Transverse colon (tissue), 4 donors: ENCODE results near the gene CNTN5. TPM values are rescaled to one million over a fixed set of nuclear protein-coding genes. Genes with fewer than 3 reads are reported as not detected.

Source experiments
- DNase-seq: peaks from one replicate; pipeline ENCODE4 v3.0.0-alpha.2; 2019
- H3K27ac ChIP-seq, 4 donors: fragments of 200-600 bp; sonication (generic); 2 replicates each; pipeline ENCODE4 v1.5.1; 2016 to 2018; ENCODE audit warnings: inconsistent platforms in 4 of 4
- H3K27me3 ChIP-seq: fragments of 200-600 bp; sonication (generic); 2 replicates; pipeline ENCODE4 v1.5.1; 2017; ENCODE audit warnings: inconsistent platforms
- H3K36me3 ChIP-seq, 4 donors: fragments of 200-600 bp; sonication (generic); 2 replicates each; pipeline ENCODE4 v1.5.1; 2017 to 2019; ENCODE audit warnings: inconsistent platforms in 4 of 4
- H3K4me1 ChIP-seq, 4 donors: fragments of 200-600 bp; sonication (generic); 2 replicates each; pipeline ENCODE4 v1.5.1; 2017 to 2020; ENCODE audit warnings: inconsistent platforms in 4 of 4
- H3K4me3 ChIP-seq, 4 donors: fragments of 200-600 bp; sonication (generic); 1 replicate in 1 of 4; 2 replicates in 3 of 4; pipeline versions ENCODE4 v1.5.1 to v1.6.1; 2017 to 2019; ENCODE audit warnings: inconsistent platforms in 4 of 4
- H3K9me3 ChIP-seq, 2 donors: fragments of 200-600 bp; sonication (generic); 2 replicates each; pipeline ENCODE4 v1.5.1; 2017 to 2019; ENCODE audit warnings: inconsistent platforms in 2 of 2
- CTCF ChIP-seq, 5 experiments: fragments of 200-600 bp in 3 of 5; fragments of 450-650 bp in 2 of 5; sonication (generic) in 3 of 5; IDR thresholded peaks; 1 replicate in 2 of 5; 2 replicates in 3 of 5; pipeline ENCODE4 v1.5.1; 2016 to 2017; ENCODE audit warnings: antibody characterized with exemption in 5 of 5, inconsistent platforms in 3 of 5, mild to moderate bottlenecking in 2 of 5, moderate library complexity in 1 of 5
- EP300 ChIP-seq: sonication (generic); formaldehyde crosslinking; IDR thresholded peaks from one replicate; pipeline ENCODE4 v1.6.1; 2017; ENCODE audit warnings: antibody characterized with exemption, low read depth
- POLR2A ChIP-seq: fragments of 450-650 bp; IDR thresholded peaks from one replicate; pipeline ENCODE4 v1.6.1; 2016; ENCODE audit warnings: antibody characterized with exemption, mild to moderate bottlenecking, moderate library complexity
- POLR2AphosphoS5 ChIP-seq, 3 donors: sonication (generic); formaldehyde crosslinking; IDR thresholded peaks; one replicate each; pipeline ENCODE4 v1.6.1; 2016; ENCODE audit warnings: antibody characterized with exemption in 3 of 3
- WGBS, 2 donors: methylation state at CpG; one replicate each; pipeline ENCODE4 v1.1.5; 2018; ENCODE audit warnings: low coverage in 1 of 2; 5-methylcytosine and 5-hydroxymethylcytosine counted together
- in situ Hi-C, 4 donors: fragments of 200-750 bp; cut with MboI; loops; one replicate each; pipeline versions ENCODE4 v1.15.0 to v1.15.1; 2017; ENCODE audit warnings: low sequenced_read_pairs in 3 of 4, low pct_ligation_motif_present in 1 of 4, low pct_unique_long_range_greater_than_20kb in 1 of 4
- intact Hi-C: fragments of 100-400 bp; cut with DNase I; formaldehyde crosslinking; loops from one replicate; pipeline ENCODE4 v1.15.1; 2023; ENCODE audit warnings: low total_unique reads
- total RNA-seq, 4 donors: library from RNA; depleted of rRNA; stranded (reverse); fragments of >200 nt; gene quantifications; one replicate each; pipeline ENCODE4 v1.1.0, GENCODE V29; 2016

Gene CNTN5
- total RNA-seq, 4 donors from 2014 or later, result 0.14 TPM; not detected in 3

DNA sequence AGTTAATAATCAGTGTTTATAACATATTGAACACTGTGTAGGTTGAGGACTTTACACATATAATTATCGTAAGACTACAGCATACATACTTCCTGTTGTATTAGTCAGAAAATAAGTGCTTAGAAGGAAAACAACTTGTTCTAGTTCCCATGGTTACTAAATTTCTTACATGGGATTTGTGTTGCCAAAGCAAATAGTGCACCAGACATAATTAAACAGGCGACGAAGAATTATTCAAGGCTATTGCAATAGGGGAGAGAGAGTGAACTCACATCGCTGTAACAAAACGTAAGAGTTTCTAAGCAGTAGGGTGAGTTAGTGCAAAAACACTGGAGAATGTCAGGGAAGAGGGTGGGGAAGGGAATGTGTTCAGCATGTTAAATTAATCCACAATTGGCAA, 347.8 kb downstream of the CNTN5 start:
- no peak for TF ChIP-seq POLR2AphosphoS5 (IDR thresholded peaks at IDR 0.05)
- no peak for TF ChIP-seq POLR2A
- no peak for TF ChIP-seq CTCF (IDR thresholded peaks at IDR 0.05)
- TF ChIP-seq EP300, result no peak
- peaks cover 0 to 3% (median 0%) of the 10 kb centered on the region in 4 donors for H3K4me1 ChIP-seq
- H3K27ac ChIP-seq, result no peak overlapping the region
- WGBS, 2 donors, result 71 to 75% methylated on average over 5 of the region's 5 CpGs
- no peak for DNase-seq
- no peaks in the 10 kb centered on the region for H3K27me3 ChIP-seq
- H3K4me3 ChIP-seq, result no peak overlapping the region
- H3K36me3 ChIP-seq, result no peaks in the 10 kb centered on the region
- intact Hi-C loops, result no loop called here
- in situ Hi-C loops, result no loop called here
- no peaks in the 10 kb centered on the region for H3K9me3 ChIP-seq

DNA sequence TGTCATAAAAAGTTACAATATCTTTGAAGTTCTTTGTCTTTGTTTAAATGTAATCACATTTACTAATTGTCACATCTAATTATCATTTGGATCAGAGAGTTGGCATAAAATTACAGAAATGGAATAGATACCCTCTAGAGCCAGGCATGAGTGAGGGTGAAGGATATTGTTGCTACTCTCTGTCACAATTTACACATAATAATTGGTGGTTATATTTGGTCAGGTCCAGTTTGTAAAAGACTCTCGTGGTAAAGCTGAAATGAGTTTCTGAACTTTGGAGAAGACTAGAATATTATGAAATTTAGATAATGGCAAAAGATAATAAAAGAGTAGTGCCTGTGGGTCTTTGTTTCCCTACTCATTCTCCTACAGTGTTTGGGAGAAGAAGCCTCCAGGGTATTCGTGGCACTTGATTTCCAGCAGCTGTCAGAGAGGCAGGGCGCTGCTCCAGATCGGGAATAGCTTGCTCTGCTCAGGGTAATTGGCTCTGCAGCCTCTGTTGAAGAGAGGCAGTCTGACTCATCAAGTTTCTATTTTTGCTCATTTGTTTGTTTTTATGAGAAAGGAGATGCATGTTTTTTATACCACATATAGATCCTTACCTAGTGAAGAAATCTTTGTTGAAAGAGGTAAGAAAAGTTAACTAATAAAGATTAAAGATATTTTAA, 349.9 kb downstream of the CNTN5 start:
- no peak for TF ChIP-seq POLR2AphosphoS5 (IDR thresholded peaks at IDR 0.05)
- TF ChIP-seq POLR2A, result no peak
- TF ChIP-seq EP300, result no peak
- no peak for TF ChIP-seq CTCF (IDR thresholded peaks at IDR 0.05)
- Histone ChIP-seq H3K4me1 (peaks cover 0 to 3% (median 0%) of the 10 kb centered on the region in 4 donors), H3K27me3 (no peaks in the 10 kb centered on the region), H3K27ac (no peak overlapping the region), H3K36me3 (no peaks in the 10 kb centered on the region), H3K4me3 (no peak overlapping the region), H3K9me3 (no peaks in the 10 kb centered on the region)
- WGBS, 2 donors, result 12 to 13% methylated on average over 4 of the region's 4 CpGs
- in situ Hi-C loops (no loop called here), intact Hi-C loops (no loop called here)
- DNase-seq, result no peak

GRCh38 chr11:99371257-99371656, 350.5 kb downstream of the CNTN5 start:
- 54 to 64% methylated on average over 1 of the region's 1 CpG for WGBS, 2 donors
- Histone ChIP-seq H3K36me3 (no peaks in the 10 kb centered on the region), H3K27me3 (no peaks in the 10 kb centered on the region), H3K4me3 (no peak overlapping the region), H3K27ac (no peak overlapping the region), H3K9me3 (no peaks in the 10 kb centered on the region), H3K4me1 (peaks cover 0 to 3% (median 0%) of the 10 kb centered on the region in 4 donors)
- in situ Hi-C loops (no loop called here), intact Hi-C loops (no loop called here)
- no peak for TF ChIP-seq CTCF (IDR thresholded peaks at IDR 0.05)
- no peak for TF ChIP-seq POLR2A
- no peak for TF ChIP-seq EP300
- no peak for TF ChIP-seq POLR2AphosphoS5 (IDR thresholded peaks at IDR 0.05)
- no peak for DNase-seq

- Histone ChIP-seq H3K36me3 (no peaks in the 10 kb centered on the region), H3K27ac (no peak overlapping the region), H3K4me3 (no peak overlapping the region), H3K4me1 (no peaks in the 10 kb centered on the region), H3K9me3 (no peaks in the 10 kb centered on the region), H3K27me3 (no peaks in the 10 kb centered on the region)
- TF ChIP-seq EP300 (no peak), POLR2A (no peak), CTCF (IDR thresholded peaks at IDR 0.05) (no peak), POLR2AphosphoS5 (IDR thresholded peaks at IDR 0.05) (no peak)
- WGBS, 2 donors, result 38 to 76% methylated on average over 2 of the region's 2 CpGs
- intact Hi-C loops (no loop called here), in situ Hi-C loops (no loop called here)
- DNase-seq, result no peak
Measured at GRCh38 chr11:99376463-99376862, 355.7 kb downstream of the CNTN5 start.
